Measurements from ENCODE around the gene KIF6. TPM values are rescaled to one million over a fixed set of nuclear protein-coding genes. Genes with fewer than 3 reads are reported as not detected.

KIF6 gene
- polyA plus RNA-seq, 3 donors, result not detected

DNA sequence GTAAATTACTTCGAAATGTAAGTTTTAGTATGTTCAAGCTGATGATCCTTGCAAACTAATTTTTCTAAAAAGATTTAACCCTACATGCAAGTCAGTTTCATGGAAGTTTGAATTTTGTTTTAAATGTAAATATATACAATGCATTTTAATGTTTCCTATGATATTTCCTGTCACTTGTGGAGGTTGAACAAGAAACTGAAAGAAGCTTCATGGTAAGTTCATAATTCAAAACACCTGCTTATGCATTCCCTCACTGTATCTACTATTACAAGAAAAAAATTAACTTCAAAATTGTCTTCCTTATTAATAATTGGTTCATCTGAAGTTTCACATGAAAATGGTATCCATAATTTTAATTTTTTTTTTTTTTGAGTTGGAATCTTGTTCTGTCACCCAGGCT, 24.8 kb downstream of the KIF6 start:
- H3K9ac ChIP-seq (ENCODE audit: insufficient read depth, low read length, poor library complexity, severe bottlenecking), result no peak overlapping the region
- H3K9me3 ChIP-seq (replicated peaks in 1 of 2; ENCODE audit: control insufficient read depth in 1 of 2, insufficient read depth in 1 of 2, low read length in 2 of 2), result no peaks in the 10 kb centered on the region
- H3K4me2 ChIP-seq (replicated peaks; ENCODE audit: extremely low read depth, low read length, poor library complexity, severe bottlenecking), result no peak overlapping the region
- intact Hi-C loops (cut with micrococcal nuclease), result no loop called here
- no peaks in the 10 kb centered on the region for H3K36me3 ChIP-seq (replicated peaks in 1 of 2; ENCODE audit: control insufficient read depth in 1 of 2, insufficient read depth in 2 of 2, low read length in 2 of 2)
- no peaks in the 10 kb centered on the region for H3K27me3 ChIP-seq (ENCODE audit: control insufficient read depth in 2 of 2, insufficient read depth in 2 of 2, low read length in 2 of 2)
- no peak overlapping the region for H3K27ac Mint-ChIP-seq
- no peak overlapping the region for H3K4me3 Mint-ChIP-seq
- DNase-seq, result no peak
- no peak overlapping the region for H3K27ac ChIP-seq (ENCODE audit: low read depth in 1 of 2, low read length in 2 of 2)
- no CpG with 5 or more reads among the region's 1 CpG for WGBS (ENCODE audit: insufficient coverage)
- H3K4me3 ChIP-seq (replicated peaks in 1 of 3; ENCODE audit: low read depth in 2 of 3, low read length in 3 of 3), result no peak overlapping the region
- TF ChIP-seq, protein P1, sequence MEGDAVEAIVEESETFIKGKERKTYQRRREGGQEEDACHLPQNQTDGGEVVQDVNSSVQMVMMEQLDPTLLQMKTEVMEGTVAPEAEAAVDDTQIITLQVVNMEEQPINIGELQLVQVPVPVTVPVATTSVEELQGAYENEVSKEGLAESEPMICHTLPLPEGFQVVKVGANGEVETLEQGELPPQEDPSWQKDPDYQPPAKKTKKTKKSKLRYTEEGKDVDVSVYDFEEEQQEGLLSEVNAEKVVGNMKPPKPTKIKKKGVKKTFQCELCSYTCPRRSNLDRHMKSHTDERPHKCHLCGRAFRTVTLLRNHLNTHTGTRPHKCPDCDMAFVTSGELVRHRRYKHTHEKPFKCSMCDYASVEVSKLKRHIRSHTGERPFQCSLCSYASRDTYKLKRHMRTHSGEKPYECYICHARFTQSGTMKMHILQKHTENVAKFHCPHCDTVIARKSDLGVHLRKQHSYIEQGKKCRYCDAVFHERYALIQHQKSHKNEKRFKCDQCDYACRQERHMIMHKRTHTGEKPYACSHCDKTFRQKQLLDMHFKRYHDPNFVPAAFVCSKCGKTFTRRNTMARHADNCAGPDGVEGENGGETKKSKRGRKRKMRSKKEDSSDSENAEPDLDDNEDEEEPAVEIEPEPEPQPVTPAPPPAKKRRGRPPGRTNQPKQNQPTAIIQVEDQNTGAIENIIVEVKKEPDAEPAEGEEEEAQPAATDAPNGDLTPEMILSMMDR (IDR thresholded peaks at IDR 0.05), result no peak
- no peaks in the 10 kb centered on the region for H3K36me3 Mint-ChIP-seq
- no peaks in the 10 kb centered on the region for H3K4me1 Mint-ChIP-seq
- H3K9me3 Mint-ChIP-seq, result peaks cover 0 to 2% (median 0%) of the 10 kb centered on the region in 7 donors
- H2AFZ ChIP-seq (ENCODE audit: insufficient read depth, low read depth, low read length, poor library complexity, severe bottlenecking), result no peak overlapping the region
- no peaks in the 10 kb centered on the region for H3K4me1 ChIP-seq (ENCODE audit: control insufficient read depth in 1 of 2, insufficient read depth in 2 of 2, low read length in 2 of 2)
- H3K27me3 Mint-ChIP-seq (ENCODE audit: low read depth in 3 of 3), result no peaks in the 10 kb centered on the region
- H4K20me1 ChIP-seq (ENCODE audit: insufficient read depth, low read length), result no peaks in the 10 kb centered on the region
- H3K79me2 ChIP-seq (ENCODE audit: insufficient read depth, low read length), result no peaks in the 10 kb centered on the region

DNA sequence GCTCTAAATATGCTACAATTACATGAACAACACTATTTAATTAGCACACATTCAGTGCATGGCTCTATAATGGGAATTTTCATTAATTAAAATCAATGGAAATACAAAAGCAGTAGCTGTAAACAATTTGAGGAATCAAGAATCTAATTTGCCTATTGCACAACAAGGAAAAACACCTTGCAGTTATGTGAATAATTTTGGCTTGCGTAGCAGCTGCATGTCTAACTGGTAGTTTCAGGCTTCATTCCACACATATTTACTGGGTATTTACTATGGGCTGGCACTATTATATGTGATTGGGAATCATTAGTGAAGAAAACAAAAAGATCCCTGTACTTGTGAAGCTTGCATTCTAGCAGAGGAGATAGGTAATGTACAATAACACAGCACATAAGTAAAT, 26.4 kb downstream of the KIF6 start:
- Mint-ChIP-seq H3K36me3 (no peaks in the 10 kb centered on the region), H3K9me3 (peaks cover 0 to 3% (median 0%) of the 10 kb centered on the region in 7 donors), H3K4me3 (no peak overlapping the region), H3K4me1 (no peaks in the 10 kb centered on the region), H3K27ac (no peak overlapping the region), H3K27me3 (ENCODE audit: low read depth in 3 of 3) (peaks cover 0 to 2% (median 0%) of the 10 kb centered on the region in 3 donors)
- intact Hi-C loops (cut with micrococcal nuclease), result no loop called here
- no peak overlapping the region for H3K4me3 ChIP-seq (replicated peaks in 1 of 3; ENCODE audit: low read depth in 2 of 3, low read length in 3 of 3)
- H3K4me2 ChIP-seq (replicated peaks; ENCODE audit: extremely low read depth, low read length, poor library complexity, severe bottlenecking), result no peak overlapping the region
- H3K79me2 ChIP-seq (ENCODE audit: insufficient read depth, low read length), result no peaks in the 10 kb centered on the region
- no CpG with 5 or more reads among the region's 1 CpG for WGBS (ENCODE audit: insufficient coverage)
- no peak overlapping the region for H3K9ac ChIP-seq (ENCODE audit: insufficient read depth, low read length, poor library complexity, severe bottlenecking)
- no peaks in the 10 kb centered on the region for H3K4me1 ChIP-seq (ENCODE audit: control insufficient read depth in 1 of 2, insufficient read depth in 2 of 2, low read length in 2 of 2)
- no peaks in the 10 kb centered on the region for H3K27me3 ChIP-seq (ENCODE audit: control insufficient read depth in 2 of 2, insufficient read depth in 2 of 2, low read length in 2 of 2)
- no peak for DNase-seq
- H2AFZ ChIP-seq (ENCODE audit: insufficient read depth, low read depth, low read length, poor library complexity, severe bottlenecking), result no peak overlapping the region
- H4K20me1 ChIP-seq (ENCODE audit: insufficient read depth, low read length), result no peaks in the 10 kb centered on the region
- H3K27ac ChIP-seq (ENCODE audit: low read depth in 1 of 2, low read length in 2 of 2), result no peak overlapping the region
- no peaks in the 10 kb centered on the region for H3K36me3 ChIP-seq (replicated peaks in 1 of 2; ENCODE audit: control insufficient read depth in 1 of 2, insufficient read depth in 2 of 2, low read length in 2 of 2)
- H3K9me3 ChIP-seq (replicated peaks in 1 of 2; ENCODE audit: control insufficient read depth in 1 of 2, insufficient read depth in 1 of 2, low read length in 2 of 2), result no peaks in the 10 kb centered on the region
- TF ChIP-seq, protein P1 (IDR thresholded peaks at IDR 0.05), result no peak

All from CD14-positive monocyte (primary cell).